Anterior cingulate cortex (tissue), 58 donors: ENCODE results near the gene IGFN1.
"Not testable (repeated sequence)": the region's sequence is repeated elsewhere in the genome, so short reads cannot be mapped to it uniquely, and the experiment has no call there.

Experiments used
- DNase-seq, 58 donors: peaks; one replicate each; lab custom pipeline; 2025; lab: John Stamatoyannopoulos, UW

The IGFN1 gene

GRCh38 chr1:201157949-201158348 lies 32.7 kb upstream of the IGFN1 start:
- DNase-seq = no peak

- DNase-seq = not testable (repeated sequence)
These were observed 27.6 kb upstream of the IGFN1 start for GRCh38 chr1:201163036-201163435.

GRCh38 chr1:201163707-201164106 lies 26.9 kb upstream of the IGFN1 start:
- DNase-seq = no peak

GRCh38 chr1:201164645-201165044 lies 26.0 kb upstream of the IGFN1 start:
- DNase-seq = no peak

GRCh38 chr1:201167041-201167991 lies 23.3 kb upstream of the IGFN1 start:
- no peak for DNase-seq

- no peak for DNase-seq
These were observed 21.4 kb upstream of the IGFN1 start for GRCh38 chr1:201169203-201169602.

- no peak for DNase-seq
These were observed 20.6 kb upstream of the IGFN1 start for GRCh38 chr1:201169971-201170532.

GRCh38 chr1:201170533-201171062 lies 20.0 kb upstream of the IGFN1 start:
- DNase-seq = peak; percentile 47 to 95 (median 86)

GRCh38 chr1:201171063-201172036 lies 19.3 kb upstream of the IGFN1 start:
- peak in 26 of 58 donors; percentile 10 to 73 (median 50) for DNase-seq

GRCh38 chr1:201172326-201172725 lies 18.3 kb upstream of the IGFN1 start:
- no peak for DNase-seq

- DNase-seq = no peak
These were observed 17.5 kb upstream of the IGFN1 start for GRCh38 chr1:201172999-201173610.

GRCh38 chr1:201173736-201174135 lies 16.9 kb upstream of the IGFN1 start:
- no peak for DNase-seq

- no peak for DNase-seq
These were observed 14.7 kb upstream of the IGFN1 start for GRCh38 chr1:201175820-201176500.

GRCh38 chr1:201176940-201177339 lies 13.7 kb upstream of the IGFN1 start:
- DNase-seq = no peak

GRCh38 chr1:201178718-201179117 lies 11.9 kb upstream of the IGFN1 start:
- DNase-seq = no peak

GRCh38 chr1:201180141-201180540 lies 10.5 kb upstream of the IGFN1 start:
- DNase-seq = no peak

- no peak for DNase-seq
These were observed 9.7 kb upstream of the IGFN1 start for GRCh38 chr1:201180901-201181300.

- DNase-seq = no peak
These were observed 9.3 kb upstream of the IGFN1 start for GRCh38 chr1:201181323-201181722.

GRCh38 chr1:201181726-201182125 lies 8.9 kb upstream of the IGFN1 start:
- no peak for DNase-seq
